Activated naive CD8-positive, alpha-beta T cell treated with anti-CD3 and anti-CD28 coated beads for 36 hours (primary cell): ENCODE measurements around the gene PSENEN. TPM values are rescaled to one million over a fixed set of nuclear protein-coding genes. Genes with fewer than 3 reads are reported as not detected.
"Not testable (repeated sequence)": the region's sequence is repeated elsewhere in the genome, so short reads cannot be mapped to it uniquely, and the experiment has no call there.

Experiments used
- DNase-seq: peaks from one replicate; pipeline ENCODE4 v3.0.0; 2021
- H3K27ac Mint-ChIP-seq: one replicate; pipeline ENCODE4 v1.8.0; 2022; ENCODE audit warnings: mild to moderate bottlenecking, moderate library complexity, mixed read lengths
- H3K27me3 Mint-ChIP-seq: one replicate; pipeline ENCODE4 v1.8.0; 2022; ENCODE audit warnings: mild to moderate bottlenecking, mixed read lengths
- H3K36me3 Mint-ChIP-seq: one replicate; pipeline ENCODE4 v1.8.0; 2021; ENCODE audit warnings: mild to moderate bottlenecking, mixed read lengths
- H3K4me1 Mint-ChIP-seq: one replicate; pipeline ENCODE4 v1.8.0; 2021; ENCODE audit warnings: mixed read lengths
- H3K4me3 Mint-ChIP-seq: one replicate; pipeline ENCODE4 v1.8.0; 2022; ENCODE audit warnings: mild to moderate bottlenecking, moderate library complexity, mixed read lengths
- H3K9me3 Mint-ChIP-seq: one replicate; pipeline ENCODE4 v1.8.0; 2022; ENCODE audit warnings: mixed read lengths
- total RNA-seq, 2 experiments: library from RNA; stranded (reverse); gene quantifications; one replicate each; pipeline ENCODE4 v1.2.3, GENCODE V29; 2021

Gene PSENEN
- total RNA-seq, 2 experiments from 2014 or later = 38.5 to 41.6 TPM

DNA sequence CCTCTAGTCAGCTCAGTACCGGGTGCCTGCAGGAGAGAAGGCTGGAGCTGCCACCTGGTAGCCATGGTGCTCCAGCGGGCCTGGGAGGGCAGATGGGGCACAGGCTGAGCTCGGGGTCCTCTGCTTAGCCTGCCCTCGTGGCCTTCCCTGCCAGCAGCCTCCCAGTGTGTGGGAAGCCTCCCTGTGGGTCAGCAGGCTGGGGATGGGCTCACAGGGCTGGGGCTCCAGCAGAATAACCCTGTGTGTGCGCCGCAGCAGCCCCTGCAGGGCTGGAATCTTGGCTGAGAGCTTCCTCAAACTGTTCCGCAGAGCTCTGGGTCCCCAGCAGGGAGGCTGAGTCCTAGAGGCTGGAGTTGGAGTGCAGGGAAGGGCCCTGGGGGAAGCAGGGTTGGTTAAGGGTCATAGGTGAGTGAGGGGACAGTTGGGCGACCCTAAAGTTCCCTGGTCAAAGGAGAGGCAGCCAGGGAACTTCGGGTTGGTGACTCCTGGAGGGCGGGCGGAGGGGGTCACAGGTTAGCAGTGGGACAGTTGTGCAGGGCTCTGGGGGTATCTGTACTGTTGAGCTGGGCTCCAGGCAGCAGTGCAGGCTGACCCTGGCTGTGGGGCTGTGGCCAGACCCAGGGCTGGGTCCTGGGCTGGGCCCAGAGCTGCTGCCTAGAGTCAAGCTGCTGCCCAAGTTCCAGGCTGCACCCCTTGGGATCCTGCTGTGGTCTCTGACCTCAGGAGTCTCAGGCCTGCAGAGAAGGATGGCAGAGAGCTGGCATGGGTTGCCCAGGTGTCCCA, 43.9 kb downstream of the PSENEN start:
- peaks cover 5% of the 10 kb centered on the region for H3K27me3 Mint-ChIP-seq
- H3K9me3 Mint-ChIP-seq = no peaks in the 10 kb centered on the region
- no peak overlapping the region for H3K27ac Mint-ChIP-seq
- H3K4me3 Mint-ChIP-seq = no peak overlapping the region
- DNase-seq = no peak
- no peaks in the 10 kb centered on the region for H3K4me1 Mint-ChIP-seq
- H3K36me3 Mint-ChIP-seq = no peaks in the 10 kb centered on the region

DNA sequence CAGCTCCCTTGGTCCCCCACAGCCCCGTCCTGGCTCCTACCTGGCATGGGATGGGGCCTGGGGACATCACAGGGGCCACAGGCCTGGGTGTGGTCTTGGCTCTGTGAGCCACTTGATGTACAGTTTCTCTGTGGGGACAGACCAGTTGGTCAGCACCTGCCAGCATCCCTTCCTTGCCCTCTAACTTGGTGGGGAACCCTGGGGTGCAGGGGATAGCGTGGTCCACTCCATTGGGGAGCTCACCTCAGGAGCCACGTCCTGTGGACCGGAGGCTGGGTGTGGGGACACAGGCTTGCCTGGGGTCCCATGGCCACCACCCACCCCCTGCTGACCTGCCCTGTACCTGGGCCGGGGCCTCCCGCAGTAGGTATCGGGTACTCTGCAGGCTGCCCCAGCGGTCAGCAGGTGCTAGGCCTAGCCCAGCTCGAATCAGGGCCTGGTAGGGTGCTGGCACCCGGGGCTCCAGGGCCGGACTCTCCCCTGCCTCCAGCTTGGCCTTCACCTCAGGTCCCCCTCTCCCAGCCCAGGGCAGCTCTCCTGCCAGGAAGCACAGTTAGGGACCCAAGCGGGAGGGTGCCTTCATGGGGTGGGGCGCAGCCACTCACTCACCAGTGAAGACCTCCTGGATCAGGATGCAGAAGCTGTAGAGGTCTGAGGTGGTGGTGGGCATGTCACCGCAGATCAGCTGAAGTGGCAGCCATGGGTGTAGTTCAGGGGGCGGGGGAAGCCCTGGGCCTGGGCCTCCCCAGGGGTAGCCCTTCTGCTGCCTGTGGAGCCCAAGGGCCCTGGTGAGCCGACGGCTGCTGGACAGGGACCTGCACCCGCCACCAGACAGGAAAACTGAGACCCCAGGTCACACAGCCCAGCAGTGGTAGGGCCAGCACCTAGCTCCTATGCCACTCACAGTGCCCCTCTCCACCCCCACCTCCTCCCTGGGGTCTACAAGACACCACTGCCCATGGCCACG, 44.8 kb downstream of the PSENEN start:
- no peak for DNase-seq
- H3K27me3 Mint-ChIP-seq = peaks cover 6% of the 10 kb centered on the region
- no peak overlapping the region for H3K4me3 Mint-ChIP-seq
- no peaks in the 10 kb centered on the region for H3K9me3 Mint-ChIP-seq
- H3K27ac Mint-ChIP-seq = no peak overlapping the region
- H3K36me3 Mint-ChIP-seq = no peaks in the 10 kb centered on the region
- no peaks in the 10 kb centered on the region for H3K4me1 Mint-ChIP-seq

DNA sequence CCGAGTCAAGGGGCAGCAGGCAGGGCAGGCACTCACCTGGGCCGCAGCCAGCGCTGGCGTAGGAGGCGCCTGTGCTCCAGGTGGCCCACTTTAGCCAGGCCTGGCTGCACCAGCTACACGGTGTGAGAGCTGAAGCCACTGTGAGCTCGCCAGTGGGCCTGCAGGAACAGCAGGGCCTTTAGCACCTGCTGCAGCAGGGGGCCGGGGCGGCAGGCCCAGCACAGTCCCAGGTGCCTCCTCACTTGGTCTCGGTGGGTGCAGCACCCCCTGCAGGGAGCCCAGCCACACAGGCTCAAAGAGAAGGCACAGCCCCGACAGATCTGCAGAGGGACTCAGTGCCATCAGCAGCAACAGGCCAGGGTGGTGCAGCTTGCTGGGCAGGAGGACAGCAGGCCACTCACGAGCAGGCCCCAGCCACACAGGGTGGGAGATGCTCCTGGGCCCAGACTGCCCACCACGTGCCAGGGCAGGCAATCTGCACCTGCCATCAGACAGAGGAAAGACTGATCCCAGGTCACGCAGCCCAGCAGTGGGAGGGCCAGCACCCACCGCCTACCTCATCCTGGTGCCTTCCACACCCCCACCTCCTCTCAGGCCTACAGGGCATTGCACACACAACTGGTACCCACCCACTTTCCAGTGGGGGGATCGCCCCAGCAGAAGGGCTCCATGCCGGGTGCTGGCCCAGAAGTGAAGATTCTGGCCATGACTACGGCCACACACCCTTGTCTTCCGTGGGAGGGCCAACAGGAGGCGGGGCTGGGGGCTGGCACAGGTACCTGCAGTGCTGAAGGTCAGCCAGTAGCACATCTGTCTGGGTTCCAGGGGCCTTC, 45.7 kb downstream of the PSENEN start:
- Mint-ChIP-seq H3K4me1 (no peaks in the 10 kb centered on the region), H3K27me3 (peaks cover 14% of the 10 kb centered on the region), H3K4me3 (no peak overlapping the region), H3K9me3 (no peaks in the 10 kb centered on the region), H3K36me3 (no peaks in the 10 kb centered on the region), H3K27ac (no peak overlapping the region)
- no peak for DNase-seq

DNA sequence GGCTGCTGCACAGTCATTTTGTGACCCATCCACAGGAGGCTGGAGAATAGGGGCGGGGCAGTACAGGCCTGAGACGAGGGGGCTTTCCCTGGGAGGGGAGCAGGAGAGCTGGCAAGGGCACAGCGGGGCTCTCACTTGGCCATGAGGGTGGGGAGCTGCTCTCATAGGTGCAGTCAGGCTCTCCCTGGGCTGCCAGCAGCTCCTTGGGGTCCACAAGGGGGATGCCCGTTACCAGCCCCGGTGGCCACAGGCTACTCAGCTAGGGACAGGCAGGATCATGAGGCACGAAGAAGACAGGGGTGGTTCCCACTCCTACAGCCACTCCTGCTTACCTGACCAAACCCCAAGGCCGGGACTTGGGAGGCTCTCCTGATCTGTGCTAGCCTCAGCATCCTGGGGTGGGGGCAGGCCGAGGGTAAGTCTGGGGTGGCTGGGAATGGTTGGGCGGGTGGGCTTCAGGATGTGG, 46.4 kb downstream of the PSENEN start:
- peaks cover 20% of the 10 kb centered on the region for H3K27me3 Mint-ChIP-seq
- H3K27ac Mint-ChIP-seq = no peak overlapping the region
- DNase-seq = no peak
- H3K4me3 Mint-ChIP-seq = no peak overlapping the region
- peaks cover under 1% of the 10 kb centered on the region for H3K4me1 Mint-ChIP-seq
- no peaks in the 10 kb centered on the region for H3K9me3 Mint-ChIP-seq
- no peaks in the 10 kb centered on the region for H3K36me3 Mint-ChIP-seq

GRCh38 chr19:35792312-35792711, 46.9 kb downstream of the PSENEN start:
- H3K4me3 Mint-ChIP-seq = no peak overlapping the region
- peaks cover 25% of the 10 kb centered on the region for H3K27me3 Mint-ChIP-seq
- peaks cover 5% of the 10 kb centered on the region for H3K4me1 Mint-ChIP-seq
- H3K27ac Mint-ChIP-seq = no peak overlapping the region
- H3K36me3 Mint-ChIP-seq = no peaks in the 10 kb centered on the region
- no peak for DNase-seq
- no peaks in the 10 kb centered on the region for H3K9me3 Mint-ChIP-seq

- Mint-ChIP-seq H3K36me3 (no peaks in the 10 kb centered on the region), H3K27me3 (peaks cover 31% of the 10 kb centered on the region), H3K4me1 (peaks cover 6% of the 10 kb centered on the region), H3K4me3 (no peak overlapping the region), H3K9me3 (no peaks in the 10 kb centered on the region), H3K27ac (no peak overlapping the region)
- no peak for DNase-seq
Observed at GRCh38 chr19:35792888-35793287, 47.4 kb downstream of the PSENEN start.

DNA sequence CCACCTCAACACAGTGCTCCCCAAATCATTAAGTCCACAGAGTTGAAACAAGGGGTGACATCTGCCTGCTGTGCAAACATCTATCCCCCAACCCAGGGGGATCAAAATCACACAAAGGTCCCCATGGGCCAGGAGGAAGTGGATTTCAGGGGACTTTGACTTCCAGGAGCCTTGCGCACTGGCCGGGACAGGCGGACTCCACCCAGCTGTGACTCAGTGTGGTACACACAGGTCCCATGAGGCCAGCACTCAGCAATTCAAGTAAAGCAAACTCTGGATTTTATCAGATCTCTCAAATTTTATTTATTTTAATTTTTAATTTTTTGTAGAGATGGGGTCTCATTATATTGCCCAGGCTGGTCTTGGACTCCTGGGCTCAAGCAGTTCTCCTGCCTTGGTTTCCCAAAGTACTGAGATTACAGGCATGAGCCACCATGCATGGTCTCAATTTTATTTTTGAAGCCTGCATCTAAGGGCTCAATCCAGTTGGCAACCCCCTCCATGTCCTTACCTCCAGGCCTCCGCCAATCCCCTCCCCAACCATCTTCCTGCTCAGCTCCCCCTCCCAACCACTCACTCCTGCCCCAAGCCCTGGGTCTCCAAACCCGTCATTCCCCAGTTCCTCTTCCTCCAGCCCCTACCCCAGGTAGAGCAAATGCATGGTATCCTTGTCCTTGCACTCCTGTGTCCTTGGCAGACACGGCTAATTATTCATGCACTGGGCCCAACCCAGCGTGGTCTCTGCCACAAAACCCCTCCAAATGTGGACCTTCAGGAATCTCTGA, 48.1 kb downstream of the PSENEN start:
- Mint-ChIP-seq H3K9me3 (no peaks in the 10 kb centered on the region), H3K27me3 (peaks cover 38% of the 10 kb centered on the region), H3K4me1 (peaks cover 8% of the 10 kb centered on the region), H3K4me3 (no peak overlapping the region), H3K36me3 (no peaks in the 10 kb centered on the region), H3K27ac (no peak overlapping the region)
- DNase-seq = no peak

DNA sequence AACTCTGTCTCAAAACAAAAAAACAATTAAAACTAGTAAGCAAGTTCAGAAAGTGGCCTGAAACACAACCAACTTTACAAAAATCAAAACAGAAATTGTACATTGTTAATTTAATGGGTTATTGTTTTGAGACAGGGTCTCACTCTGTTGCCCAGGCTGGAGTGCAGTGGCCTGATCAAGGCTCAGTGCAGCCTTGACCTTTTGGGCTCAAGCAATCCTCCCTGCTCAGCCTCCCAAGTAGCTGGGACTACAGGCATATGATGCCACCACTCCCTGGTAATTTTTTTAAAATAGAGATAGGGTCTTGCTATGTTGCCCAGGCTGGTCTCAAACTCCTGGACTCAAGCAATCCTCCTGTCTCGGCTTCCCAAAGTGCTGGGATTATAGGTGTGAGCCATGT, 50.1 kb downstream of the PSENEN start:
- not testable (repeated sequence) for DNase-seq, H3K4me1 Mint-ChIP-seq, H3K9me3 Mint-ChIP-seq, H3K27ac Mint-ChIP-seq, H3K4me3 Mint-ChIP-seq, H3K36me3 Mint-ChIP-seq
- H3K27me3 Mint-ChIP-seq = peaks cover 46% of the 10 kb centered on the region

Other genes with a start within 250 kb of the PSENEN start
- 1 to 10 TPM; 1.4 to 1.5 TPM for gene DMKN, start 232.0 kb upstream of the PSENEN start, total RNA-seq
- not detected for gene SBSN, start 217.3 kb upstream of the PSENEN start, total RNA-seq
- not detected for gene GAPDHS, start 212.2 kb upstream of the PSENEN start, total RNA-seq
- gene TMEM147, start 200.0 kb upstream of the PSENEN start, total RNA-seq = 10 to 100 TPM; 74.4 to 81.6 TPM
- gene ATP4A, start 182.0 kb upstream of the PSENEN start, total RNA-seq = not detected
- not detected for gene PMIS2, start 159.5 kb upstream of the PSENEN start, total RNA-seq
- gene HAUS5, start 132.9 kb upstream of the PSENEN start, total RNA-seq = 10 to 100 TPM; 37.9 to 44.6 TPM
- gene RBM42, start 116.6 kb upstream of the PSENEN start, total RNA-seq = 10 to 100 TPM; 91.7 to 99.1 TPM
- gene ETV2, start 103.9 kb upstream of the PSENEN start, total RNA-seq = 1 to 10 TPM; 1.5 to 2.3 TPM
- 100 to 1,000 TPM; 414 to 433 TPM for gene COX6B1, start 97.3 kb upstream of the PSENEN start, total RNA-seq
- gene UPK1A, start 79.1 kb upstream of the PSENEN start, total RNA-seq = 1 to 10 TPM; 1.6 to 1.8 TPM
- gene ZBTB32, start 41.1 kb upstream of the PSENEN start, total RNA-seq = 100 to 1,000 TPM; 220 to 238 TPM
- gene KMT2B, start 27.6 kb upstream of the PSENEN start, total RNA-seq = 10 to 100 TPM; 42.2 to 45.5 TPM
- 10 to 100 TPM; 79.2 to 80.6 TPM for gene IGFLR1, start 3.2 kb upstream of the PSENEN start, total RNA-seq
- 10 to 100 TPM; 42.3 to 43.9 TPM for gene U2AF1L4, start 233 bp upstream of the PSENEN start, total RNA-seq
- gene LIN37, start 2.9 kb downstream of the PSENEN start, total RNA-seq = 1 to 10 TPM; 5.1 to 7.0 TPM
- gene HSPB6, start 11.4 kb downstream of the PSENEN start, total RNA-seq = under 1 TPM; 0.39 to 0.78 TPM
- 10 to 100 TPM; 29.9 to 33.3 TPM for gene PROSER3, start 12.5 kb downstream of the PSENEN start, total RNA-seq
- 10 to 100 TPM; 15.0 to 16.3 TPM for gene ARHGAP33, start 29.9 kb downstream of the PSENEN start, total RNA-seq
- gene PRODH2, start 67.2 kb downstream of the PSENEN start, total RNA-seq = not detected
- gene NPHS1, start 106.9 kb downstream of the PSENEN start, total RNA-seq = under 1 TPM; 0.36 to 0.49 TPM
- gene KIRREL2, start 111.3 kb downstream of the PSENEN start, total RNA-seq = 1 to 10 TPM; 2.3 to 2.4 TPM
- gene APLP1, start 122.9 kb downstream of the PSENEN start, total RNA-seq = under 1 TPM; 0.68 to 0.88 TPM
- 10 to 100 TPM; 72.2 to 73.7 TPM for gene NFKBID, start 154.9 kb downstream of the PSENEN start, total RNA-seq
- 10 to 100 TPM; 44.9 to 53.8 TPM for gene HCST, start 156.9 kb downstream of the PSENEN start, total RNA-seq
- gene TYROBP, start 162.6 kb downstream of the PSENEN start, total RNA-seq = not detected
- gene LRFN3, start 190.7 kb downstream of the PSENEN start, total RNA-seq = 1 to 10 TPM; 5.8 to 7.1 TPM
- 10 to 100 TPM; 22.6 to 23.1 TPM for gene SDHAF1, start 249.5 kb downstream of the PSENEN start, total RNA-seq